22Rv1 (cell line): ENCODE results near the gene BRD2.

Experiments used
- CTCF ChIP-seq: fragments of 450-650 bp; IDR thresholded peaks from 2 replicates; pipeline ENCODE4 v1.5.1; 2017; ENCODE audit warnings: mild to moderate bottlenecking
- ZFX ChIP-seq: fragments of 450-650 bp; IDR thresholded peaks from 2 replicates; pipeline ENCODE4 v1.6.1; 2017; ENCODE audit warnings: antibody characterized with exemption, borderline replicate concordance

- TF ChIP-seq CTCF: no peak
- no peak for TF ChIP-seq ZFX
Measured at GRCh38 chr6:32971242-32971580, 2.8 kb downstream of the BRD2 start.
